Activated T-helper 1 cell treated with Interleukin-2 at 50 U/mL for 16 hours (primary cell): ENCODE measurements around the gene CIT.
"Not testable (repeated sequence)": the region's sequence is repeated elsewhere in the genome, so short reads cannot be mapped to it uniquely, and the experiment has no call there.

Experiments
- DNase-seq: peaks from one replicate; pipeline ENCODE4 v3.0.0-alpha.2; 2020; ENCODE audit warnings: low read depth

CIT gene

DNA sequence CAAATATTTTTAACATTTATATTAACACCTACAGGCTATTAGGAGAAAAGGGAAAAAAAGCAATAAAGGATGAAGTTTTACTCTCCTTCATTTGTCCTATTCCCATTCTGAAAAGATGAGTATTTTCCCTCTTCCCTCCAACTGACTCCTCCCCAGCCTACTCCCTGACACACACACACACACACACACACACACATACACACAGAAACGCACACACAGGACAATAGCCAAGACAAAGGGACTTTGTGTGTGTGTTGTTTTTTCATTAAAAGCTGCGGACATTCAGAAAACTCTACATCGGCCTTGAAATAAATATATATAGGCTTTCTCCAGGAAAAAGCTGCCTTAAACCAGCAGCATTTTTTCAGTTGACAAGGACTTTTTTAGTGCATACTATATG, 134.4 kb downstream of the CIT start:
- DNase-seq, result no peak

GRCh38 chr12:119740830-119741229, 136.3 kb downstream of the CIT start:
- no peak for DNase-seq

- no peak for DNase-seq
Observed at GRCh38 chr12:119735079-119735478, 142.0 kb downstream of the CIT start.

DNA sequence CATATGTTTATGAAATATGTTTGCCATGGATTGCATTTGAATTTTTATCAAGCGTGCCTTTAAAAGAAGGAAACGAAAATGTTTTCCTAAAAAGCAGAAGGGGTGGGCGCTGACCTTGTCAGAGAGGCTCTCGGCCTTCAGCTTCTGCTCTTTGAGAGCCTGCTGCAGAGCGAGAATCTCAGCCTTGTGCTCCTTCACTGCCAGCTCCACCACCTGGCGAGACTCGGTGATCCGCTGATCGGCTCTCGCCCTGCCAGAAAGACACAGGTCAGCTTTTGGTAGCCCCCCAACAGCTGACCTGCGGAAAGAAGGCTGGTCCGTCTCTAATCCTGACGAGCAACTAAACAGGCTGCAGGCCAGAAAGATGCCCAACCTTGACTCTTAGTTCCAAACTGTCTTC, 146.7 kb downstream of the CIT start:
- no peak for DNase-seq

GRCh38 chr12:119729871-119730270, 147.2 kb downstream of the CIT start:
- DNase-seq, result no peak

- no peak for DNase-seq
Observed at GRCh38 chr12:119728444-119728745, 148.7 kb downstream of the CIT start.

DNA sequence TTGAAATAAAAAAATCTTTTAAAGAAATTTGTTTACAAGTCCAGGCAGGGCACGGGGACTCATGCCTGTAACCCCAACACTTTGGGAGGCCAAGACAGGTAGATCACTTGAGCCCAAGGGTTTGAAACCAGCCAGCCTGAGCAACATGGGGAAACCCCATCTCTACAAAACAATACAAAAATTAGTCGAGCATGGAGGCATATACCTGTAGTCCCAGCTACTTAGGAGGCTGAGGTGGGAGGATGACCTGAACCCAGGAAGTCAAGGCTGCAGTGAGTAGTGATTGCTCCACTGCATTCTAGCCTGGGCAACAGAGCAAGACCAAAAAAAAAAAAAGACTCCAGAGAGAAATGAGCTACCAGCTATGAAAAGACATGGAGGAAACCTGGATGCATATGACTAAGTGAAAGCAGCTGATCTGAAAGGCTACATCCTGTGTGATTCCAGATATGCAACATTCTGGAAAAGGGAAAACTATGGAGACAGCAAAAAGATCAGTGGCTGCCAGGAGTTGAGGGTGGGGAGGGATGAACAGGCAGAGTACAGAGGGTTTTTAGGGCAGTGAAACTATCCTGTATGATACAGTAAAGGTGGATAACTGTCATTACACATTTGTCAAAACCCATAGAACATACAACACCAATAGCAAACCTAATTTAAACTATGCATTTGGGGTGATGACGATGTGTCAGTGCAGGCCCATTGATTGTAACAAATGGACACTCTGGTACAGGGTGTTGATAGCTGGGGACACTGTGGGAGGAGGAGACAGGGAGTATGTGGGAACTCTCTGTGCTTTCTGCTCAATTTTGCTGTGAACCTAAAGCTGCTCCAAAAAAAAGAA, 149.3 kb downstream of the CIT start:
- no peak for DNase-seq

DNA sequence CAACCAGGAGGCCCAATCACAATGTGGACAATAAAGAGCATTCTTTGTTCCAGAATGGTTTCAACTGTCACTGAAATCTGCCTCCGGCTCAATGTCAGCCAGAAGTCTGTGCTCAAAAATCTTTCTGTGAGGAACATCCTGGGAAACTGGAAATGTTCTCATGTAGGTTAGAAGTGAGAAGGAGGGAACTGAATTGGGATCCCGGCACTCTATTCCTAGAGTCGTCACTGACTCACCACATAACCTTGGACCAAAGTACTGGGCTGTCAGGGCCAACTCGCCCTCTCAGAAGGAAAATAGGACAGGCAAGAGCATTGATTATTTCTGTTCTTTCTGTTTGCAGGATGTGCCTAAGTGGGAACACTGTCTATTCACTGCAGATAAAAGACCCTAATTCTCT, 151.6 kb downstream of the CIT start:
- DNase-seq, result no peak

GRCh38 chr12:119721306-119721705, 155.8 kb downstream of the CIT start:
- DNase-seq, result no peak

- no peak for DNase-seq
Observed at GRCh38 chr12:119720349-119720748, 156.8 kb downstream of the CIT start.

- no peak for DNase-seq
Observed at GRCh38 chr12:119718141-119718540, 159.0 kb downstream of the CIT start.

GRCh38 chr12:119715268-119715620, 161.9 kb downstream of the CIT start:
- DNase-seq, result no peak

DNA sequence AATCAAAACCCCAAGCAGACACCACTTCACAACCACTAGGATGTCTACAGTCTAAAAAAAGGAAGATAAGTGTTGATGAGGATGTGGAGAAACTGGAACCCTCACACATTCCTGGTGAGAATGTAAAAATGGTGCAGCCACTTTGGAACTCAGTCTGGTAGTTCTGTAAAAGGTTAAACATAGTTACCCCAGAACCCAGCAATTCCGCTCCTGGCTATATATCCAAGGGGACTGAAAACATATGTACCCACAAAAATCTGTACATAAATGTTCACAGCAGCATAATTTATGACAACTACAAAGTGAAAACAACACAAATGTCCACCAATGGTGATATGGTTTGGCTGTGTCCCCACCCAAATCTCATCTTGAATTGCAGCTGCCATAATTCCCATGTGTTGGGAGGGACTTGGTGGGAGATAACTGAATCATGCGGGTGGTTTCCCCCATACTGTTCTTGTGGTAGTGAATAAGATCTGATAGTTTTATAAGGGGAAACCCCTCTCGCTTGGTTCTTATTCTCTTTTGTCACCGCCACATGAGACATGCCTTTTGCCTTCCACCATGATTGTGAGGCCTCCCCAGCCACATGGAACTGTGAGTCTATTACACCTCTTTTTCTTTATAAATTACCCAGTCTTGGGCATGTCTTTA, 162.4 kb downstream of the CIT start:
- no peak for DNase-seq

GRCh38 chr12:119713551-119714031, 163.5 kb downstream of the CIT start:
- DNase-seq, result no peak

DNA sequence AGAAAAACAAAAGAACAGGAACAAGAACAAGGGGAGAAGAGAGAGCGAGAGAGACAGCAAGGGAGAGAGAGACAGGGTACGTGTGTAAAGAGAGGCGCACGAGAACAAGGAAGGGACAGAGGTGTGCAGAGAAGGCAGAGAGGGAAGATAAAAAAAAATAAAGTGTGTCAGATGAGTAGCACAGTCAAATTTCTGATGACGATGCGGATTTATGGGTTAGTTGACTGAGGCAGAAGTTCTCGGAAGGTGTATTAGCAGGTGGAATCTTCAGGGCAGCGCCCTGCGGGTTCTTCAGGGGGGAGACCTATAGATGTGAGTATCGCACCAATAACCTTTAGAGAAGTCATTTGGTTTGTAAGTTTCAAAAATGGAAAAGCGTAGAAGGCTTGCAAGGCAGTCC, 164.4 kb downstream of the CIT start:
- DNase-seq, result no peak

- DNase-seq, result no peak
Observed at GRCh38 chr12:119711693-119712092, 165.4 kb downstream of the CIT start.

- no peak for DNase-seq
Observed at GRCh38 chr12:119710965-119711551, 166.1 kb downstream of the CIT start.

DNA sequence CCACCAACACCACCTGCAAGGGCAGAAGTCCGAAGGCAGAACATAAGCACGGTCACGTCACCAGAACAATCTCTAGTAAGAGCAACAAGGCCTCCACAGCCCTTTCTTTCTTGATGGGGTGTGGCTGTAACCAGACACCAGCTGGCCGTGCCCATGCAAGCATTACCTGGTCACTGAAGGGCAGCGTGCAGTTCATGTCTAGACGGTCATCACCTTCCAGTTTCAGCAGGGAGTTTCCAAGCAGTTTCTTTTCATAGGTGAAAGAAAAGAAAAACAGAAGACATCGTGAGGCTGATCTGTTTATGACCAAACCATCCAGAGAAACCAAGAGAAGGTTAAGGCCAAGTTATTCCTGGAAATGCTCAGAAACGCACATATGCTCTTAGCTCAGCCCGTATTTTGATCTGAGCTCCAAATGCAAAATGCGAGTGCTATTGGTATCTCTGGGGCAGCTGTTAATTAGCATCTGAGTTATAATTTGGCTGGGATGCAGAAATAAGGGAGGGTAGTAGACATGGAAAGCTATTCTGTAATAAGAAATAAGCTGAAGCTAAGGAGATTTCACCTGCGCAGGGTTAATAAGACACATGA, 166.7 kb downstream of the CIT start:
- DNase-seq, result no peak

GRCh38 chr12:119706427-119706826, 170.7 kb downstream of the CIT start:
- DNase-seq, result not testable (repeated sequence)

DNA sequence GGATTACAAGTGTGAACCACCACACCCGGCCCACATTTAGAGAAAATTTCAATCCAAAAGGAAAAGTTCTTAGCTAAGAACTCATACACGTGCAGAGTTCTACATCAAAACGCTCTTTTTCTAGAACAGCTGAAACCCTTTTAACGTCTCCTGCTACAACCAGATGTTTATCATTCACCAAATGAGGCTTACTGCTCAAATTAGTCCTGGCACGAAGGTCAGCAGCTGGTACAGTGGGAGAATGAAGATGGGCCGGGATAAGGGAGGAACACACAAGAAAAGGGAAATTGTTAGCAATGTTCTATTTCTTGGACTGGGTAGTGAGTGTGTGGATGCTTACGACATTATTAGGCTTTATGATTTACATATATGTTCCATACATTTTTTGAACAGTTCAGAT, 171.9 kb downstream of the CIT start:
- no peak for DNase-seq

- DNase-seq, result no peak
Observed at GRCh38 chr12:119704065-119704747, 172.9 kb downstream of the CIT start.

DNA sequence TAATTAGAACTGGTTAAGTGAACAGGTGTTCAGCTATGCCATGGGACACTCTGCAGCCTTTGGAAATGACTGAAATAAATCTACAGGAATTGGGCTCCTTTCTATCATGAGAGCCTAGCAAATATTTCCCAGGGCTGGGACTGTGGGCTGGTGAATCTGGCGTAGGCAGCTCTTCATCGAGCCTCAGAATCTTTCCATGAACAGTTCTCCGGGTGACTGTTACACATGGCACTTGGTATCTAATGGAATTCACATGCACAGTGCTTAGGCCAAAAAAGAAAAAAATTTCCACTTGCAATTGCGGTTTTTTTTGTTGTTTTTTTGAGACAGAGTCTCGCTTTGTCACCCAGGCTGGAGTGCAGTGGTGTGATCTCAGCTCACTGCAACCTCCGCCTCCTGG, 177.0 kb downstream of the CIT start:
- DNase-seq, result no peak
